ENCODE measurements around the gene GPR143.
A peak's percentile ranks its signal among the peaks of the same experiment; 100 is the strongest.

Gene GPR143

GRCh38 chrX:9708923-9709553 is 56.6 kb downstream of the GPR143 start:
- peak; percentile 55 to 59 for DNase-seq (ENCODE audit: low read depth in 2 of 2, low spot score in 1 of 2)

- DNase-seq (ENCODE audit: low read depth in 2 of 2, low spot score in 1 of 2) = no peak
Measured at GRCh38 chrX:9708086-9708485, 57.6 kb downstream of the GPR143 start.

DNA sequence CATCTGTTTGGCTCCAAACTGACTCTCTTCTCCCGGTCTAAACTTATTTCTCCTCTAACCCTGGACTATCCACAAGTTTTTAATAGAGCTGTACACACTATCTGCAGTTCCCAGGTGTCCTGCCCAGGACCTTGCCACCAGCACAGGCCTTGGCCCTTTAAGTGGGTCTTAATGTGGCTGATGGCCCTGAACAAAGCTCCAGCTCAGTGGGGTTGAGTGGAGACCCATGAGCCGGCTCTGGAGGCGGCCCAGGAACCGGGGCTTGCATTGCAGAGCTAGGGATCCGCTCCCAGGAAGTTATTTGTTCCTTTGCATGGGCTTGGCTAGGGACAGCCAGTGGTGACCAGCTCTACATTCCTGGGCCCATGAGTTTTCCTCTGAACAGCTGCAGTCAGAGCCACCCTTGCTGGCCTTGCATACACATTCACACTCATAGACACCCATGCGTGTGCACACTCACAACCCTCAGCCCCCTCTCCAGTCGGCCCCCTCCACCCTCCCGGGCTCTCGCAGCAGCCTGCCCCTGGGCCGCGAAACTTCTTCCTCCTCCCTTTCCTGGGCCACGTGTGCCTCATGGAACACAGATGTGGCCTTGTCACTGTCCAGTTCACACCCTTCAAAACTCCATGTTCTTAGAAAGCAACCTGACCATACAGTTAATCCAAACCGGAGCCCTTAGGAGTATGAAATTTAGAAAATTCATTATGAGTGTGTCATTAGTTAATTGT is 58.2 kb downstream of the GPR143 start:
- no peak for DNase-seq (ENCODE audit: low read depth in 2 of 2, low spot score in 1 of 2)

GRCh38 chrX:9706421-9706820 is 59.2 kb downstream of the GPR143 start:
- DNase-seq (ENCODE audit: low read depth in 2 of 2, low spot score in 1 of 2) = no peak

GRCh38 chrX:9704876-9705465 is 60.7 kb downstream of the GPR143 start:
- DNase-seq (ENCODE audit: low read depth in 2 of 2, low spot score in 1 of 2) = no peak

DNA sequence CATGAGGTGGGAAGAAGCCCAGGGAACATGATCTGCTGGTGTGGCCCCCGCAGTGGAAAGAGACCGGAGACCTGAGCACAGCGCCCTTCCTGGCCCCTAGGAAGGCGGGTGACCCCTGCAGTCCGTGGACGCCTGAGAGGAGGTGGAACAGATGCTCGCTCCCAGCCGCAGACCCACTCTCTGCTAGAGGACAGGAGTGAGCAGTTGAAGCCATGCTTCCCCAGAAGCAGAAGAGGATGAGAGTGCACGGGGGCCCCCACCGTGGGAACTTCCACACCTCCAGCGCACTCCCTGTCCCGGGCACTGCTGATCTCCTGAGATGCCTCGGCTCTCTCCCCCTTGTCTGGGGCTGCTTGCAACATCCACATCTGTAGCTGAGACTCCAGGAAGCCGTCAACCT is 62.2 kb downstream of the GPR143 start:
- DNase-seq (ENCODE audit: low read depth in 2 of 2, low spot score in 1 of 2) = no peak

DNA sequence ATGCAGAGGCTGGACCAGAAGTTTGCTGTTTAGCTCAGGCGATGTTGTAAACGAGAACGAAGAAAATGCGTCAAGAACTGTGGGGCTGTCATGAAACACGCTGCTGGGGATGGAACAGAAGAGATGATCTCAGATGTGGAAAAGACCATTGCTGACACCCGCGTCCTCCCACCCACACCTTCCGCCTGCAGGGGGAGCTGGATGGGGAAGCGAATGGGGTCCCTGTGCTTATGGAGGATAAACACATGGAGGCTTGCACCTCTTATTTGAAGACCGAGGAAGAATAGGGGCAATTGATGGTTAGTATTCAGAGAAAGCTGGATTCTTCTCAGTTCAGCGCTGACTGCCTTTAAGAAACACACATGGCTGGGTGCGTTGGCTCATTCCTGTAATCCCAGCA is 63.9 kb downstream of the GPR143 start:
- no peak for DNase-seq (ENCODE audit: low read depth in 2 of 2, low spot score in 1 of 2)

GRCh38 chrX:9700555-9700954 is 65.1 kb downstream of the GPR143 start:
- DNase-seq (ENCODE audit: low read depth in 2 of 2, low spot score in 1 of 2) = no peak

- no peak for DNase-seq (ENCODE audit: low read depth in 2 of 2, low spot score in 1 of 2)
Measured at GRCh38 chrX:9698576-9698975, 67.1 kb downstream of the GPR143 start.

GRCh38 chrX:9693307-9694001 is 72.2 kb downstream of the GPR143 start:
- DNase-seq (ENCODE audit: low read depth in 2 of 2, low spot score in 1 of 2) = no peak

GRCh38 chrX:9690046-9690445 is 75.6 kb downstream of the GPR143 start:
- no peak for DNase-seq (ENCODE audit: low read depth in 2 of 2, low spot score in 1 of 2)

DNA sequence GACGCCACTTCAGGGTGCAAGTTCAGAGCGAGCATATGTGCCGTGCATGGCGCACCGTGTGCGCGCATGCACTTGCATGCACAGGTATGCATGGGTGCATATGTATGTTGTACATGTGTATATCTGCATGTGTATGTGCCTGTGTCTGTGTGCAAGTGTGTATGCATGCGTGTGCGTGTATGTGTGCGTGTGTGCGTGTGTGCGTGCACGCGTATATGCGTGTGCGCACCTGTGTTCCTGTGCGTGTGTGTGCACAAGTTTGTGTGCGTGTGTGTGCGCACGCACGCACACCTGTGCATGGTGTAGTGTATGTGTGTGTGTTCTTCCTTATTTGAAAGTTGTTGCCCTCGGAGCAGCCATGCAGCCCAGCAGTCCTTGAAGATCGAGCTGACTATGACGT is 76.8 kb downstream of the GPR143 start:
- no peak for DNase-seq (ENCODE audit: low read depth in 2 of 2, low spot score in 1 of 2)

- DNase-seq (ENCODE audit: low read depth in 2 of 2, low spot score in 1 of 2) = no peak
Measured at GRCh38 chrX:9687899-9688298, 77.7 kb downstream of the GPR143 start.

GRCh38 chrX:9683350-9683749 is 82.3 kb downstream of the GPR143 start:
- no peak for DNase-seq (ENCODE audit: low read depth in 2 of 2, low spot score in 1 of 2)

DNA sequence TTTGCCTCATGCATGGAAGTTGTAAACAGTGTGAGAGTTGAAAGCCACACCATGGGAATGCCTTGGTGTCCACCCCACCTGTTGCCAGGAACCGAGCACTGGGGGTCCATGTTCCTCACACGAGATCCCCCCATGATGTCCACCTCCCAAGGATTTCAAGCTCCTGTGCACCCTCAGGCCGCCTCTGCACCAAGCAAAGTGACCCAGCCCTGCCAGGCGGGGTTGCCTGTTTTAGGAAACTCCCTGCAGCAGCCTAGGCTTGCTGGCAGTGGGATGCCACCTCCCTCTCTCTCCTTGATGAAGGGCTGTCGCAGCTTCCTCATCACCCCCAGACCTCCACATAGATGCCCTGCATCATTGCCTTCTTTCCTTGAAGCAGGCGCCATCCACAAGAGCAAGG is 82.8 kb downstream of the GPR143 start:
- DNase-seq (ENCODE audit: low read depth in 2 of 2, low spot score in 1 of 2) = no peak

DNA sequence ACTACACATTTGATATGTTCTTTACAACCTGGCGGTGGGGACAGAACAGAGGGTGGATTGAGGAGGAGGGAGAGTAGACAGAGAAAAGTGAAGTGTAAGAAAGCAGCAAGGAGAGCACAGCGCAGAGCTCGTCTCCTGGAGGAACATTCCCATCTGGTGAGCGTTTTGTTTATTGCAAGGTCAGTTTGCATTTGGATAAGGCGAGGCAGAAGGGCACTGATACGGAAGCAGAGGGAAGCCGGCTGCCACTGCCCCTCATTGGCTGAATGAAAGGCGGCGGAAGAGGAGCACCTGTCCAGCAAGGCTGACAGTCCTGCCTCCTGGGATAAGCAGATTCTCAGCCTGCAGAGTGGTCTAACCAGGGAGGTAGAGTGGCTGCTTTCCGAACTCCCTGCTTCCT is 83.2 kb downstream of the GPR143 start:
- DNase-seq (ENCODE audit: low read depth in 2 of 2, low spot score in 1 of 2) = no peak

- DNase-seq (ENCODE audit: low read depth in 2 of 2, low spot score in 1 of 2) = no peak
Measured at GRCh38 chrX:9681422-9681821, 84.2 kb downstream of the GPR143 start.

GRCh38 chrX:9681011-9681410 is 84.6 kb downstream of the GPR143 start:
- DNase-seq (ENCODE audit: low read depth in 2 of 2, low spot score in 1 of 2) = no peak

DNA sequence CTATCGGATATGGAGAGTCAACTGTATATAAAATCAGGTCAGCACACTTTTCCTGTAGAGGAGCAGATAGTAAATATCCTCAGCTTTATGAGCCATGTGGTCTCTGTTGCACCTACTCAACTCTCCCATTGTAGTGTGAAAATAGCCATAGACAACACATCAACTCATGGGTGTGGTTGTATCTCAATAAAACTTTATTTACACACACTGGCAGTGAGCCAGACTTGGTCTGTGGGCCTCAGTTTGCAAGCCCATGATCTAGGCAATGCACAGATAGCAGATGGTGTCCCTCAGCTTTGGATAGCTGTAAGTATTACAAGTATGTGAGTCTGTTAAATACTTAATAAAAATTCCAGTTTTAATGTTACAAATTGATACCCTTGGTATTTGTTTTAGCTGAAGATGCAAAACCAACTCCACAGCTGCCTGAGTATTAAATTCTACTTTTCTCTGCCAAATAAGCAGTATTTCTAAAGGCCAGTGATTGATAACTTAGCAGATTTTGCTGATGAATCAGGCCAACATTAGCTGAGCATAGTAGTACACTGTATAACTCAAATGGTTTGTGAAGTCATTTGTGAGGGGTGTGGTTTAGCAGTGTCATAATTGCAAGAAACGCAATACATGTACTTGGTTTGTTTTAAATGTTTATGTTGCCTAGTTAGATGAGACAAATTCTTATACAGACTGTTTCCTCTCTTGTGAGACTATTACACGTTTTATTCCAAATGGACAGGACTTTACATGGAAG is 87.3 kb downstream of the GPR143 start:
- DNase-seq (ENCODE audit: low read depth in 2 of 2, low spot score in 1 of 2) = no peak

- no peak for DNase-seq (ENCODE audit: low read depth in 2 of 2, low spot score in 1 of 2)
Measured at GRCh38 chrX:9677098-9677739, 88.4 kb downstream of the GPR143 start.

GRCh38 chrX:9676738-9677097 is 88.9 kb downstream of the GPR143 start:
- no peak for DNase-seq (ENCODE audit: low read depth in 2 of 2, low spot score in 1 of 2)

Data from stimulated activated CD8-positive, alpha-beta memory T cell treated with anti-CD3 and anti-CD28 coated beads, Interleukin-4, amount 100 ng/mL, for 1 hour (primary cell).